Muscle layer of colon (tissue), 2 donors: ENCODE measurements around the gene ABCA13.

Experiments used
- H3K27ac ChIP-seq: one replicate; pipeline ENCODE4 v1.7.0; 2013; ENCODE audit warnings: low read depth, mild to moderate bottlenecking, low read length, moderate library complexity
- H3K27me3 ChIP-seq, 2 donors: one replicate each; pipeline ENCODE4 v1.7.0; 2013; ENCODE audit warnings: low read length in 2 of 2, mild to moderate bottlenecking in 2 of 2; ENCODE audit not compliant: insufficient read depth in 2 of 2, control insufficient read depth in 1 of 2
- H3K36me3 ChIP-seq: one replicate; pipeline ENCODE4 v1.7.0; 2013; ENCODE audit warnings: mild to moderate bottlenecking, low read length; ENCODE audit not compliant: insufficient read depth
- H3K4me1 ChIP-seq: one replicate; pipeline ENCODE4 v1.7.0; 2013; ENCODE audit warnings: mild to moderate bottlenecking, low read length; ENCODE audit not compliant: insufficient read depth
- H3K4me3 ChIP-seq, 2 donors: one replicate each; pipeline ENCODE4 v1.7.0; 2013; ENCODE audit warnings: low read length in 2 of 2, low read depth in 1 of 2, mild to moderate bottlenecking in 1 of 2, moderate library complexity in 1 of 2
- H3K9ac ChIP-seq: one replicate; pipeline ENCODE4 v1.7.0; 2013; ENCODE audit warnings: low read length
- H3K9me3 ChIP-seq: one replicate; pipeline ENCODE4 v1.7.0; 2013; ENCODE audit warnings: mild to moderate bottlenecking, low read length
- donor health status: abdominal sarcoma.
- donor health status: Adenocarcinoma of cecum.

The ABCA13 gene

GRCh38 chr7:48419401-48419800 lies 248.1 kb downstream of the ABCA13 start:
- Histone ChIP-seq H3K27ac (no peak overlapping the region), H3K36me3 (no peaks in the 10 kb centered on the region), H3K27me3 (no peaks in the 10 kb centered on the region), H3K4me3 (no peak overlapping the region), H3K9me3 (no peaks in the 10 kb centered on the region), H3K4me1 (no peaks in the 10 kb centered on the region), H3K9ac (no peak overlapping the region)

DNA sequence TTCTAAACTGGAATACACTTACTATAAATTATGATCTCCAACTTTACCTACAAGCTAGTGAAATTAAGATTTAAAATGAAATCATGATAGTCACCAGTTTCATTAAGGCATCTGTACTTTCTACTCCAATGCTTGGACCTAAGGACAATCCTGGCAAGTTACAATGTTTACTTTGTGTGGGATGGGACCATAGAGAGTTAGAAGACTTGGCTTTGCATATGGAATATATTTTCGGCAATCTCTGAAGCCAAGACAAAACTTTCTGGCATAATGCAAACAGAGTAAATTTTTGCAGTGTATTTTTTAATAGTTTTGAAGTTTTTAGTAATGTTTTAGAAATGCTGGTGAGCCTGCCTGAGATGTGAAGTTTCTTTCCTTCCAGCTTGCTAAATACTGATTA lies 248.9 kb downstream of the ABCA13 start:
- no peak overlapping the region for H3K27ac ChIP-seq
- H3K4me1 ChIP-seq: no peaks in the 10 kb centered on the region
- no peaks in the 10 kb centered on the region for H3K27me3 ChIP-seq
- no peaks in the 10 kb centered on the region for H3K9me3 ChIP-seq
- no peaks in the 10 kb centered on the region for H3K36me3 ChIP-seq
- H3K9ac ChIP-seq: no peak overlapping the region
- no peak overlapping the region for H3K4me3 ChIP-seq

DNA sequence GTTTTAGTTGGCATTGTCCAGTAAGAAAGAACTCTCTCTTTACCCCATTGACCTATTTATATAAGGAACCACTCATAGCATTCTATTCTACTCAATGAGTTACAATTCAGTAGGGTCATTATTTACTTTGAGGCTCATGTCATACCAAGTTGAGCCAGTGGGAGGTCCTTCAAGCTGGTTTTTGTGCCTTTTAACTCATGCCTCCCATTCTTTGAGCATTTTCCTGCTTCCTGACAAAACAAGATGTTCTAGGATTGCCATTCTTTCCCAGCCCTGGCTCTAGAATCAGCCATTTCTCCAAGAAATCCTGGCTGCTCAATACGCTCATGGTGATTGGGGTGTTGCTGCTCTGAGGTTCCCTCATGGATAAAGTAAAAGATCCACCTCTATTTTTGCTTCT lies 250.1 kb downstream of the ABCA13 start:
- H3K4me3 ChIP-seq: no peak overlapping the region
- H3K9ac ChIP-seq: no peak overlapping the region
- no peaks in the 10 kb centered on the region for H3K27me3 ChIP-seq
- H3K4me1 ChIP-seq: no peaks in the 10 kb centered on the region
- H3K36me3 ChIP-seq: no peaks in the 10 kb centered on the region
- no peaks in the 10 kb centered on the region for H3K9me3 ChIP-seq
- H3K27ac ChIP-seq: no peak overlapping the region

- Histone ChIP-seq H3K27me3 (no peaks in the 10 kb centered on the region), H3K4me1 (no peaks in the 10 kb centered on the region), H3K27ac (no peak overlapping the region), H3K9me3 (no peaks in the 10 kb centered on the region), H3K9ac (no peak overlapping the region), H3K36me3 (no peaks in the 10 kb centered on the region), H3K4me3 (no peak overlapping the region)
Observed at GRCh38 chr7:48424731-48425130, 253.5 kb downstream of the ABCA13 start.

DNA sequence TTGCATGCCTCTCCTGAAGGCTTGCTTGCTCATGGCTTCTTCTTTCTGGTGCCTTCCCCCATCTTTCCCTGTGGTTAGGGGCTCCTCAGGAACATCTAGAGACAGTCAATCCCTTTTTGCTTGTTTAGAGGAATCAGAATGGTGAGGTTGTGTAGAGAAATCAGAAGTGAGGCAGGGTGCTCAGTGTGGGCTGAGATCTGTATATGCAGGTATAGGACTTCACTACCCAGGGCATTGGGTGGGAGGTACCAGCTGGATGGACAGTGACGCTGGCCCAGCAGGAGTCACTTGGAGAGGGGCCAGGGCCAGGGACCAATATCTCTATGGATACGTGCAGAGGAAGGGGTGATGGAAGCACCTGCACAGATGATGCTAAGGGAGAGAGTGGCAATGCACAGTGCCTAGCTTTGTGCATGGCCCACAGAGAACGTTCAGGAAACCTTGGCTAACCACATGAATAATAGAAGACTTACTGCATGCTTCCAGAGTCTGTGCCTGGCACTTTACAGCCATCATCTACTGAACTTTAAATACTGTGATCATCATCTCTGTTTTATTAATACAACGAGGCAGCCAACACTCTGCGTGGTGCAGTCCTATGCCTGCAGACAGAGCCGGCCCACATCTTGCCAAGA lies 255.2 kb downstream of the ABCA13 start:
- Histone ChIP-seq H3K4me3 (no peak overlapping the region), H3K4me1 (no peaks in the 10 kb centered on the region), H3K36me3 (no peaks in the 10 kb centered on the region), H3K9me3 (no peaks in the 10 kb centered on the region), H3K27ac (no peak overlapping the region), H3K27me3 (no peaks in the 10 kb centered on the region), H3K9ac (no peak overlapping the region)

DNA sequence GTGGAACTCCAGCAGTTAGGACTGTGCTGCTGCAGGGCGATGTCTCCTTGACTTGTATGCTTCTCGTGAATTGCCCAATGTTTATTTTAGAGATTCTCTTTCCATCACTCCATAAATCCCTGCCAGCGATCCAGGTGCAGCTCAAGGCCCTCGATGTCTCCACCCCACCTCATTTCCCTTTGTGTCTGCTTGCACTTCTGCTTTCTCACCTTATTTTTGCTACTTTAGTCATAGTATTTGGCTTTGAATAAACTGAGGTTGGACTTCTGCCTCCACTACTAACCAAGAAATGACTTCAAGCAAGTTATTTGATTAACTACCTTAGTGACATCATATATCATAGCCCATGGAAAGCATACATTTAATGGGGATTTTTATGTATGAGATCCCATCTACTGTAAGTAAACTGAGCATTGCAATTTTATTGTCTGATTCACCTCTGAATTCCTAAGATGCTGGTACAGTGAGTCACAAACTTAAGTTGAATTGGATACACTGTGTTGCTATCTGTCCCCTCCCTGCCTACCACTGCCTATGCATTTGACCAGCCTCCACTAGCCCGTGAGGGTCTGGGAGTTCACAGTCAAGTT lies 255.8 kb downstream of the ABCA13 start:
- Histone ChIP-seq H3K9me3 (no peaks in the 10 kb centered on the region), H3K36me3 (no peaks in the 10 kb centered on the region), H3K4me1 (no peaks in the 10 kb centered on the region), H3K27me3 (no peaks in the 10 kb centered on the region), H3K27ac (no peak overlapping the region), H3K9ac (no peak overlapping the region), H3K4me3 (no peak overlapping the region)

- Histone ChIP-seq H3K4me1 (no peaks in the 10 kb centered on the region), H3K27me3 (no peaks in the 10 kb centered on the region), H3K27ac (no peak overlapping the region), H3K36me3 (no peaks in the 10 kb centered on the region), H3K4me3 (no peak overlapping the region), H3K9ac (no peak overlapping the region), H3K9me3 (no peaks in the 10 kb centered on the region)
Observed at GRCh38 chr7:48427671-48428070, 256.4 kb downstream of the ABCA13 start.

- no peaks in the 10 kb centered on the region for H3K27me3 ChIP-seq
- no peaks in the 10 kb centered on the region for H3K4me1 ChIP-seq
- H3K9me3 ChIP-seq: no peaks in the 10 kb centered on the region
- no peak overlapping the region for H3K9ac ChIP-seq
- no peaks in the 10 kb centered on the region for H3K36me3 ChIP-seq
- no peak overlapping the region for H3K4me3 ChIP-seq
- H3K27ac ChIP-seq: no peak overlapping the region
Observed at GRCh38 chr7:48428091-48428684, 256.9 kb downstream of the ABCA13 start.

GRCh38 chr7:48429117-48429516 lies 257.9 kb downstream of the ABCA13 start:
- Histone ChIP-seq H3K36me3 (no peaks in the 10 kb centered on the region), H3K9me3 (no peaks in the 10 kb centered on the region), H3K27me3 (no peaks in the 10 kb centered on the region), H3K4me3 (no peak overlapping the region), H3K27ac (no peak overlapping the region), H3K4me1 (no peaks in the 10 kb centered on the region), H3K9ac (no peak overlapping the region)

- Histone ChIP-seq H3K4me1 (no peaks in the 10 kb centered on the region), H3K27me3 (no peaks in the 10 kb centered on the region), H3K36me3 (no peaks in the 10 kb centered on the region)
Observed at GRCh38 chr7:48438206-48438605, 266.9 kb downstream of the ABCA13 start.

DNA sequence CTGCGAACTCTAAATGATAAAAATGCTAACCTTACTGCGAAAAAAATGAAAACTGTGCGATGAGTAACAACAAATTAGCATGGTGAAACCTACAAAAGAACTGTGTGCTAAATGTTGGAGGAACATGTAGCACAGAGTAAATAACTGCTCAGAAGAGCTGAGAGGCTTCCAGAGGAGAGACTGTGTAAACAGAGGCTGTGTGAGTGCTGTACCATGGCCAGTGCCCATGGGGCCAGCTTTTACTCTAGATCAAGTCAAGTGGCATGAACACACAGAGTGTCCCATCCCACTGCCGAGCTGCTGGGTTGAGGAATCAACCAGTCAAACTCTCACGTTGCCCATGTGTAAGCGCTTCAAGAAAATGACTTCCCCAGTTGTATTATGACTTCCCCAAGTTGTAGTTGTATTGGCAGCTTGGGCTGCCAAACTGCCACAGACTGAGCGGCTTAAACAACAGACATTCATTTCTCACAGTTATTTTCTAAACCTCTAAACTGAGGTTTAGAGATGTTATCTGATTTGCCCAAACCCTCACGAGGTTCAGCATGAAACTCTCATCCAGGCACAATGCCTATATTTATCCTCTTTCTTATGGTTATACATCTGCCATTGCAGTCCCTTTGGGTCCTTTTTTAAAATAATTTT lies 270.7 kb downstream of the ABCA13 start:
- no peaks in the 10 kb centered on the region for H3K27me3 ChIP-seq
- H3K9me3 ChIP-seq: no peaks in the 10 kb centered on the region
- H3K4me1 ChIP-seq: no peaks in the 10 kb centered on the region
- no peak overlapping the region for H3K4me3 ChIP-seq
- H3K9ac ChIP-seq: no peak overlapping the region
- H3K27ac ChIP-seq: no peak overlapping the region
- no peaks in the 10 kb centered on the region for H3K36me3 ChIP-seq

More at GRCh38 chr7:48438206-48438605, 266.9 kb downstream of the ABCA13 start:
- Histone ChIP-seq H3K4me3 (no peak overlapping the region), H3K27ac (no peak overlapping the region), H3K9me3 (no peaks in the 10 kb centered on the region), H3K9ac (no peak overlapping the region)
